HepG2 (cell line): ENCODE data around the gene C2. TPM values are rescaled to one million over a fixed set of nuclear protein-coding genes. Genes with fewer than 3 reads are reported as not detected.

Experiments
- AKNA ChIP-seq: sonication (generic); formaldehyde crosslinking; IDR thresholded peaks from 2 replicates; pipeline ENCODE4 v1.4.0; 2020; ENCODE audit warnings: missing genetic modification reagents, borderline replicate concordance
- ATF3 ChIP-seq: sonication (generic); formaldehyde crosslinking; IDR thresholded peaks from 2 replicates; pipeline ENCODE4 v1.4.0; 2020; ENCODE audit warnings: missing genetic modification reagents
- ATF5 ChIP-seq: sonication (generic); formaldehyde crosslinking; IDR thresholded peaks from 2 replicates; pipeline ENCODE4 v1.4.0; 2020; ENCODE audit warnings: mild to moderate bottlenecking, low read depth, missing genetic modification reagents
- FOXO1 ChIP-seq: sonication (generic); formaldehyde crosslinking; IDR thresholded peaks from 2 replicates; pipeline ENCODE4 v1.4.0; 2020; ENCODE audit warnings: missing genetic modification reagents
- HHEX ChIP-seq: IDR thresholded peaks from 2 replicates; pipeline ENCODE4 v1.6.1; 2016; ENCODE audit warnings: control low read depth
- HOXD1 ChIP-seq: sonication (generic); formaldehyde crosslinking; IDR thresholded peaks from 2 replicates; pipeline ENCODE4 v1.5.0; 2020; ENCODE audit warnings: missing genetic modification reagents
- KLF16 ChIP-seq, 2 experiments: sonication (generic) in 1 of 2; formaldehyde crosslinking in 1 of 2; IDR thresholded peaks; 2 replicates each; pipeline versions ENCODE4 v1.6.1 to v1.8.0; 2016 to 2023; ENCODE audit warnings: missing genetic modification reagents in 2 of 2, missing compliant biosample characterization in 1 of 2
- MLX ChIP-seq: IDR thresholded peaks from 2 replicates; pipeline ENCODE4 v1.6.1; 2016
- NCOA1 ChIP-seq: sonication (generic); formaldehyde crosslinking; IDR thresholded peaks from 2 replicates; pipeline ENCODE4 v1.9.0; 2021; ENCODE audit warnings: missing genetic modification reagents
- SP4 ChIP-seq: sonication (generic); formaldehyde crosslinking; IDR thresholded peaks from 2 replicates; pipeline ENCODE4 v1.8.1; 2023; ENCODE audit warnings: mild to moderate bottlenecking, missing genetic modification reagents
- ZMYM4 ChIP-seq: sonication (generic); formaldehyde crosslinking; IDR thresholded peaks from 2 replicates; pipeline ENCODE4 v1.8.1; 2023; ENCODE audit warnings: mild to moderate bottlenecking, missing genetic modification reagents
- ZNF24 ChIP-seq: fragments of 450-650 bp; IDR thresholded peaks from 2 replicates; pipeline ENCODE4 v1.6.1; 2017; ENCODE audit warnings: antibody characterized with exemption, mild to moderate bottlenecking
- ZNF253 ChIP-seq: sonication (generic); formaldehyde crosslinking; IDR thresholded peaks from 2 replicates; pipeline ENCODE4 v1.8.0; 2022; ENCODE audit warnings: mild to moderate bottlenecking, missing genetic modification reagents, borderline replicate concordance
- ZNF546 ChIP-seq: sonication (generic); formaldehyde crosslinking; conservative IDR thresholded peaks from 2 replicates; pipeline ENCODE4 v1.8.1; 2023; ENCODE audit warnings: mild to moderate bottlenecking, missing genetic modification reagents
- ZSCAN21 ChIP-seq: sonication (generic); formaldehyde crosslinking; IDR thresholded peaks from 2 replicates; pipeline ENCODE4 v1.8.0; 2022; ENCODE audit warnings: mild to moderate bottlenecking, missing genetic modification reagents, moderate library complexity, borderline replicate concordance
- polyA plus RNA-seq, 8 experiments: library from polyadenylated mRNA; depleted of rRNA in 3 of 8; stranded (reverse) in 7 of 8; unstranded in 1 of 8; fragments of >200 nt; fragmentation: Illumina TruSeq in 4 of 8; extraction: Trizol in 4 of 8; gene quantifications; 2 replicates each; pipeline versions ENCODE4 v1.2.1 to v1.2.3, GENCODE V29; 2011 to 2016; ENCODE audit warnings: low read depth in 4 of 8, missing spikeins in 1 of 8, mixed read lengths in 1 of 8; ENCODE audit not compliant: insufficient read depth in 1 of 8
- total RNA-seq, 5 experiments: library from RNA; depleted of rRNA; stranded (reverse); fragments of >200 nt; fragmentation: Illumina TruSeq; extraction: Trizol; gene quantifications; 2 replicates each; pipeline ENCODE4 v1.2.3, GENCODE V29; 2016; ENCODE audit warnings: low read depth in 1 of 5
- TF ChIP-seq, protein P1 (sequence below): sonication (generic); formaldehyde crosslinking; IDR thresholded peaks from 2 replicates; pipeline ENCODE4 v1.4.0; 2020; ENCODE audit warnings: mild to moderate bottlenecking, missing genetic modification reagents
- TF ChIP-seq, protein P2 (sequence below): sonication (generic); formaldehyde crosslinking; IDR thresholded peaks from 2 replicates; pipeline ENCODE4 v1.5.1; 2020; ENCODE audit warnings: mild to moderate bottlenecking, missing genetic modification reagents, moderate library complexity

The C2 gene
- total and polyA plus RNA-seq, 2 of the 13 experiments (the other 11 are each of a cell fraction or from before 2014, with no cell fraction given), result 165 to 307 TPM

DNA sequence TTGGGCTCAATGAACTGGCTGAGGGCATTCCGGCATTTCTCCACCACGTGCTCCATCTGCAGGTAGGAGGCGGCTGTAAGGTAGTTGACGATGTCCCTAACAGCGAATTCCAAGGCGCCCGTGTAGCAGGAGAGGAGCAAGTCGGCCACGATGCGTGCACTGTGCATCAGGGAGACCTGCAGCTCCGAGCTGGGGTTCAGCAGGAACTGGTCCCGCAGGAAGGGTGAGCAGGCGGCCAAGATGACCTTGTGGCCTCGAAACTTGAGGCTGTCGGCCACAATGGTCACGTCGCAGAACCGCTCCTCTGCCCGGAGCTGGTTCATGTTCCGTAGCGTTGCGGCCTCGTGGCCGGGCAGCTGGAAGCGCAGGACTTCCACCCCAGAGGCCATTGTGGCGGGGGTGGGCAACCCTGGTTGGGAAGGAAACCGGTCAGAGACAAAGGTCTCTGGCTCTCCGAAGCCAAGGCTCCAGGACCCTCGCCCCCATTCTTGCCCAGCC is 26.6 kb upstream of the C2 start (continued):
- TF ChIP-seq MLX (no peak), SP4 (no peak), ATF3 (CRISPR knock-in tag) (no peak), ATF5 (CRISPR knock-in tag) (no peak), FOXO1 (no peak), KLF16 (CRISPR knock-in tag; IDR thresholded peaks at IDR 0.05) (no peak), ZNF253 (CRISPR knock-in tag) (no peak), ZNF24 (no peak), ZMYM4 (CRISPR knock-in tag) (no peak), HHEX (CRISPR knock-in tag) (no peak), ZSCAN21 (CRISPR knock-in tag) (0 out of 2 replicates have a peak, but pooled peaks have one; percentile 18), NCOA1 (CRISPR knock-in tag) (no peak), ZNF546 (CRISPR knock-in tag) (no peak), AKNA (CRISPR knock-in tag) (no peak), HOXD1 (CRISPR knock-in tag) (no peak)
- TF ChIP-seq, protein P1, sequence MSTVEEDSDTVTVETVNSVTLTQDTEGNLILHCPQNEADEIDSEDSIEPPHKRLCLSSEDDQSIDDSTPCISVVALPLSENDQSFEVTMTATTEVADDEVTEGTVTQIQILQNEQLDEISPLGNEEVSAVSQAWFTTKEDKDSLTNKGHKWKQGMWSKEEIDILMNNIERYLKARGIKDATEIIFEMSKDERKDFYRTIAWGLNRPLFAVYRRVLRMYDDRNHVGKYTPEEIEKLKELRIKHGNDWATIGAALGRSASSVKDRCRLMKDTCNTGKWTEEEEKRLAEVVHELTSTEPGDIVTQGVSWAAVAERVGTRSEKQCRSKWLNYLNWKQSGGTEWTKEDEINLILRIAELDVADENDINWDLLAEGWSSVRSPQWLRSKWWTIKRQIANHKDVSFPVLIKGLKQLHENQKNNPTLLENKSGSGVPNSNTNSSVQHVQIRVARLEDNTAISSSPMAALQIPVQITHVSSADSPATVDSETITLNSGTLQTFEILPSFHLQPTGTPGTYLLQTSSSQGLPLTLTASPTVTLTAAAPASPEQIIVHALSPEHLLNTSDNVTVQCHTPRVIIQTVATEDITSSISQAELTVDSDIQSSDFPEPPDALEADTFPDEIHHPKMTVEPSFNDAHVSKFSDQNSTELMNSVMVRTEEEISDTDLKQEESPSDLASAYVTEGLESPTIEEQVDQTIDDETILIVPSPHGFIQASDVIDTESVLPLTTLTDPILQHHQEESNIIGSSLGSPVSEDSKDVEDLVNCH (CRISPR knock-in tag), result no peak
- TF ChIP-seq, protein P2, sequence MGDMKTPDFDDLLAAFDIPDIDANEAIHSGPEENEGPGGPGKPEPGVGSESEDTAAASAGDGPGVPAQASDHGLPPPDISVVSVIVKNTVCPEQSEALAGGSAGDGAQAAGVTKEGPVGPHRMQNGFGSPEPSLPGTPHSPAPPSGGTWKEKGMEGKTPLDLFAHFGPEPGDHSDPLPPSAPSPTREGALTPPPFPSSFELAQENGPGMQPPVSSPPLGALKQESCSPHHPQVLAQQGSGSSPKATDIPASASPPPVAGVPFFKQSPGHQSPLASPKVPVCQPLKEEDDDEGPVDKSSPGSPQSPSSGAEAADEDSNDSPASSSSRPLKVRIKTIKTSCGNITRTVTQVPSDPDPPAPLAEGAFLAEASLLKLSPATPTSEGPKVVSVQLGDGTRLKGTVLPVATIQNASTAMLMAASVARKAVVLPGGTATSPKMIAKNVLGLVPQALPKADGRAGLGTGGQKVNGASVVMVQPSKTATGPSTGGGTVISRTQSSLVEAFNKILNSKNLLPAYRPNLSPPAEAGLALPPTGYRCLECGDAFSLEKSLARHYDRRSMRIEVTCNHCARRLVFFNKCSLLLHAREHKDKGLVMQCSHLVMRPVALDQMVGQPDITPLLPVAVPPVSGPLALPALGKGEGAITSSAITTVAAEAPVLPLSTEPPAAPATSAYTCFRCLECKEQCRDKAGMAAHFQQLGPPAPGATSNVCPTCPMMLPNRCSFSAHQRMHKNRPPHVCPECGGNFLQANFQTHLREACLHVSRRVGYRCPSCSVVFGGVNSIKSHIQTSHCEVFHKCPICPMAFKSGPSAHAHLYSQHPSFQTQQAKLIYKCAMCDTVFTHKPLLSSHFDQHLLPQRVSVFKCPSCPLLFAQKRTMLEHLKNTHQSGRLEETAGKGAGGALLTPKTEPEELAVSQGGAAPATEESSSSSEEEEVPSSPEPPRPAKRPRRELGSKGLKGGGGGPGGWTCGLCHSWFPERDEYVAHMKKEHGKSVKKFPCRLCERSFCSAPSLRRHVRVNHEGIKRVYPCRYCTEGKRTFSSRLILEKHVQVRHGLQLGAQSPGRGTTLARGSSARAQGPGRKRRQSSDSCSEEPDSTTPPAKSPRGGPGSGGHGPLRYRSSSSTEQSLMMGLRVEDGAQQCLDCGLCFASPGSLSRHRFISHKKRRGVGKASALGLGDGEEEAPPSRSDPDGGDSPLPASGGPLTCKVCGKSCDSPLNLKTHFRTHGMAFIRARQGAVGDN (CRISPR knock-in tag), result peak; percentile 80
